HL-60 (cell line): ENCODE measurements around the gene GNGT2.

Experiments
- TF ChIP-seq, protein P1 (sequence below): IDR thresholded peaks from 2 replicates; pipeline ENCODE4 v1.6.1; 2012; ENCODE audit warnings: low read depth; ENCODE audit not compliant: insufficient replicate concordance
- TF ChIP-seq, protein P2 (sequence below): IDR thresholded peaks from one replicate; pipeline ENCODE4 v1.5.1; 2011; ENCODE audit warnings: low read length, control low read depth, inconsistent platforms; ENCODE audit not compliant: insufficient read depth

DNA sequence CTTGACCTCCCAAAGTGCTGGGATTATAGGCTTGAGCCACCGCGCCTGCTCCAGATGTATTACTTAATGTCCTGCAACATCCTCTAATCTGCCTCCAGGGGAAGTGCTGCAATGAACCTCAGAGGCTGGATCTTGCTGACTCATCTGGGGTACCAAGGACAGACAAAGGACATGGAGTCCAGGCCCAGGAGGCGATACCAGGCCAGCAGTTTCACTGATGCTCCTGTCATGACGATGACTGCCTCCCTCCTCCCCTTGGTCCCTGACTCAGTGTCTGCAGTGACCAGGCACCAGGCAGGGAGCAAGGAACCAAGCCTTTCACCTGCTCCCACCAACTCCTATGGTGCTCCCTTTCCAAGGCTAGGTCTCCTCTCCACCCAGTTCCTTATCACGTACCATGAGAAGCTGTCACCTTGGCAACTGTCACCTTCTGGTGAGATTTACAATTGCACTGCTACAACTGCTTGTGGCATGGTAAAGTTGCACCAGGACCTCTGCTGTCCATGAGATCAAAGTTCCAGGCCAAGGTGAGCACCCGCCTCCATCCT is 41.8 kb upstream of the GNGT2 start:
- TF ChIP-seq, protein P1, sequence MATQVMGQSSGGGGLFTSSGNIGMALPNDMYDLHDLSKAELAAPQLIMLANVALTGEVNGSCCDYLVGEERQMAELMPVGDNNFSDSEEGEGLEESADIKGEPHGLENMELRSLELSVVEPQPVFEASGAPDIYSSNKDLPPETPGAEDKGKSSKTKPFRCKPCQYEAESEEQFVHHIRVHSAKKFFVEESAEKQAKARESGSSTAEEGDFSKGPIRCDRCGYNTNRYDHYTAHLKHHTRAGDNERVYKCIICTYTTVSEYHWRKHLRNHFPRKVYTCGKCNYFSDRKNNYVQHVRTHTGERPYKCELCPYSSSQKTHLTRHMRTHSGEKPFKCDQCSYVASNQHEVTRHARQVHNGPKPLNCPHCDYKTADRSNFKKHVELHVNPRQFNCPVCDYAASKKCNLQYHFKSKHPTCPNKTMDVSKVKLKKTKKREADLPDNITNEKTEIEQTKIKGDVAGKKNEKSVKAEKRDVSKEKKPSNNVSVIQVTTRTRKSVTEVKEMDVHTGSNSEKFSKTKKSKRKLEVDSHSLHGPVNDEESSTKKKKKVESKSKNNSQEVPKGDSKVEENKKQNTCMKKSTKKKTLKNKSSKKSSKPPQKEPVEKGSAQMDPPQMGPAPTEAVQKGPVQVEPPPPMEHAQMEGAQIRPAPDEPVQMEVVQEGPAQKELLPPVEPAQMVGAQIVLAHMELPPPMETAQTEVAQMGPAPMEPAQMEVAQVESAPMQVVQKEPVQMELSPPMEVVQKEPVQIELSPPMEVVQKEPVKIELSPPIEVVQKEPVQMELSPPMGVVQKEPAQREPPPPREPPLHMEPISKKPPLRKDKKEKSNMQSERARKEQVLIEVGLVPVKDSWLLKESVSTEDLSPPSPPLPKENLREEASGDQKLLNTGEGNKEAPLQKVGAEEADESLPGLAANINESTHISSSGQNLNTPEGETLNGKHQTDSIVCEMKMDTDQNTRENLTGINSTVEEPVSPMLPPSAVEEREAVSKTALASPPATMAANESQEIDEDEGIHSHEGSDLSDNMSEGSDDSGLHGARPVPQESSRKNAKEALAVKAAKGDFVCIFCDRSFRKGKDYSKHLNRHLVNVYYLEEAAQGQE: no peak
- TF ChIP-seq, protein P2, sequence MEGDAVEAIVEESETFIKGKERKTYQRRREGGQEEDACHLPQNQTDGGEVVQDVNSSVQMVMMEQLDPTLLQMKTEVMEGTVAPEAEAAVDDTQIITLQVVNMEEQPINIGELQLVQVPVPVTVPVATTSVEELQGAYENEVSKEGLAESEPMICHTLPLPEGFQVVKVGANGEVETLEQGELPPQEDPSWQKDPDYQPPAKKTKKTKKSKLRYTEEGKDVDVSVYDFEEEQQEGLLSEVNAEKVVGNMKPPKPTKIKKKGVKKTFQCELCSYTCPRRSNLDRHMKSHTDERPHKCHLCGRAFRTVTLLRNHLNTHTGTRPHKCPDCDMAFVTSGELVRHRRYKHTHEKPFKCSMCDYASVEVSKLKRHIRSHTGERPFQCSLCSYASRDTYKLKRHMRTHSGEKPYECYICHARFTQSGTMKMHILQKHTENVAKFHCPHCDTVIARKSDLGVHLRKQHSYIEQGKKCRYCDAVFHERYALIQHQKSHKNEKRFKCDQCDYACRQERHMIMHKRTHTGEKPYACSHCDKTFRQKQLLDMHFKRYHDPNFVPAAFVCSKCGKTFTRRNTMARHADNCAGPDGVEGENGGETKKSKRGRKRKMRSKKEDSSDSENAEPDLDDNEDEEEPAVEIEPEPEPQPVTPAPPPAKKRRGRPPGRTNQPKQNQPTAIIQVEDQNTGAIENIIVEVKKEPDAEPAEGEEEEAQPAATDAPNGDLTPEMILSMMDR: no peak
